HEK293 (cell line): ENCODE data around the gene SLC25A45.

ENCODE experiments used
- GLI4 ChIP-seq: fragments of 450-650 bp; formaldehyde crosslinking; IDR thresholded peaks from 2 replicates; pipeline ENCODE4 v1.5.1; 2016; ENCODE audit warnings: missing biosample characterization, missing genetic modification characterization
- GLIS2 ChIP-seq: fragments of 450-650 bp; formaldehyde crosslinking; IDR thresholded peaks from 2 replicates; pipeline ENCODE4 v1.5.1; 2016; ENCODE audit warnings: missing biosample characterization, missing genetic modification characterization
- HOXC10 ChIP-seq: sonication (generic); formaldehyde crosslinking; IDR thresholded peaks from 2 replicates; pipeline ENCODE4 v1.8.1; 2023; ENCODE audit warnings: mild to moderate bottlenecking, missing genetic modification reagents
- HOXD13 ChIP-seq: sonication (generic); formaldehyde crosslinking; IDR thresholded peaks from 2 replicates; pipeline ENCODE4 v1.8.0; 2022; ENCODE audit warnings: missing genetic modification reagents, borderline replicate concordance
- MEIS1 ChIP-seq: sonication (generic); formaldehyde crosslinking; IDR thresholded peaks from 2 replicates; pipeline ENCODE4 v1.8.1; 2022; ENCODE audit warnings: missing genetic modification reagents, mild to moderate bottlenecking, borderline replicate concordance
- REPIN1 ChIP-seq: fragments of 450-650 bp; formaldehyde crosslinking; IDR thresholded peaks from 2 replicates; pipeline ENCODE4 v1.5.1; 2017; ENCODE audit warnings: missing biosample characterization, missing genetic modification characterization, low read depth
- SETDB1 ChIP-seq: IDR thresholded peaks from one replicate; pipeline ENCODE4 v1.6.1; 2017; ENCODE audit warnings: mild to moderate bottlenecking, low read length, moderate library complexity, mixed read lengths; ENCODE audit not compliant: insufficient read length
- ZFP3 ChIP-seq: fragments of 450-650 bp; formaldehyde crosslinking; IDR thresholded peaks from 2 replicates; pipeline ENCODE4 v1.5.1; 2016; ENCODE audit warnings: low read depth, missing biosample characterization, missing genetic modification characterization
- ZNF10 ChIP-seq: fragments of 450-650 bp; formaldehyde crosslinking; IDR thresholded peaks from 2 replicates; pipeline ENCODE4 v1.5.1; 2017; ENCODE audit warnings: missing biosample characterization, missing genetic modification characterization
- ZNF114 ChIP-seq: fragments of 450-650 bp; formaldehyde crosslinking; IDR thresholded peaks from 2 replicates; pipeline ENCODE4 v1.5.0; 2017; ENCODE audit warnings: missing biosample characterization, missing genetic modification characterization
- ZNF133 ChIP-seq: fragments of 450-650 bp; formaldehyde crosslinking; IDR thresholded peaks from 2 replicates; pipeline ENCODE4 v1.5.1; 2016; ENCODE audit warnings: missing biosample characterization, missing genetic modification characterization
- ZNF138 ChIP-seq: fragments of 450-650 bp; formaldehyde crosslinking; IDR thresholded peaks from 2 replicates; pipeline ENCODE4 v1.5.1; 2016; ENCODE audit warnings: missing biosample characterization, missing genetic modification characterization, borderline replicate concordance
- ZNF311 ChIP-seq: fragments of 450-650 bp; formaldehyde crosslinking; IDR thresholded peaks from 2 replicates; pipeline ENCODE4 v1.5.1; 2017; ENCODE audit warnings: missing biosample characterization, missing genetic modification characterization, borderline replicate concordance
- ZNF324 ChIP-seq: fragments of 450-650 bp; formaldehyde crosslinking; IDR thresholded peaks from 2 replicates; pipeline ENCODE4 v1.5.1; 2016; ENCODE audit warnings: missing biosample characterization, missing genetic modification characterization
- ZNF341 ChIP-seq: fragments of 450-650 bp; formaldehyde crosslinking; IDR thresholded peaks from 2 replicates; pipeline ENCODE4; 2016; ENCODE audit warnings: low read depth, missing biosample characterization, missing genetic modification characterization
- ZNF366 ChIP-seq: fragments of 450-650 bp; formaldehyde crosslinking; conservative IDR thresholded peaks from 2 replicates; pipeline ENCODE4 v1.5.1; 2016; ENCODE audit warnings: missing biosample characterization, missing genetic modification characterization
- ZNF501 ChIP-seq: fragments of 450-650 bp; formaldehyde crosslinking; IDR thresholded peaks from 2 replicates; pipeline ENCODE4 v1.5.1; 2016; ENCODE audit warnings: missing biosample characterization, missing genetic modification characterization
- ZNF530 ChIP-seq: fragments of 450-650 bp; formaldehyde crosslinking; IDR thresholded peaks from 2 replicates; pipeline ENCODE4 v1.5.1; 2016; ENCODE audit warnings: low read depth, missing biosample characterization, missing genetic modification characterization
- ZNF610 ChIP-seq: fragments of 450-650 bp; formaldehyde crosslinking; IDR thresholded peaks from 2 replicates; pipeline ENCODE4 v1.5.1; 2016; ENCODE audit warnings: missing biosample characterization, missing genetic modification characterization, borderline replicate concordance
- ZSCAN23 ChIP-seq: fragments of 450-650 bp; formaldehyde crosslinking; IDR thresholded peaks from 2 replicates; pipeline ENCODE4 v1.5.1; 2016; ENCODE audit warnings: missing biosample characterization, missing genetic modification characterization
- TF ChIP-seq, protein P1 (sequence below): fragments of 450-650 bp; formaldehyde crosslinking; optimal IDR thresholded peaks from 2 replicates; pipeline ENCODE3; 2016; ENCODE audit warnings: missing biosample characterization, mild to moderate bottlenecking, missing genetic modification characterization
- TF ChIP-seq, protein P2 (sequence below): fragments of 450-650 bp; formaldehyde crosslinking; IDR thresholded peaks from 2 replicates; pipeline ENCODE4 v1.5.1; 2016; ENCODE audit warnings: missing biosample characterization, missing genetic modification characterization
- TF ChIP-seq, protein P3 (sequence below): fragments of 450-650 bp; formaldehyde crosslinking; IDR thresholded peaks from 2 replicates; pipeline ENCODE4 v1.5.1; 2016; ENCODE audit warnings: missing biosample characterization, missing genetic modification characterization
- TF ChIP-seq, protein P4 (sequence below): fragments of 450-650 bp; formaldehyde crosslinking; IDR thresholded peaks from 2 replicates; pipeline ENCODE4 v1.5.1; 2017; ENCODE audit warnings: missing biosample characterization, missing genetic modification characterization
- TF ChIP-seq, protein P5 (sequence below): fragments of 450-650 bp; formaldehyde crosslinking; IDR thresholded peaks from 2 replicates; pipeline ENCODE4 v1.5.1; 2016; ENCODE audit warnings: missing biosample characterization, missing genetic modification characterization
- TF ChIP-seq, protein P6 (sequence below): fragments of 450-650 bp; formaldehyde crosslinking; IDR thresholded peaks from 2 replicates; pipeline ENCODE4 v1.5.0; 2017; ENCODE audit warnings: missing biosample characterization, missing genetic modification characterization, borderline replicate concordance
- TF ChIP-seq, protein P7 (sequence below): fragments of 450-650 bp; formaldehyde crosslinking; IDR thresholded peaks from 2 replicates; pipeline ENCODE4 v1.5.1; 2016; ENCODE audit warnings: missing biosample characterization, missing genetic modification characterization

Gene SLC25A45

DNA sequence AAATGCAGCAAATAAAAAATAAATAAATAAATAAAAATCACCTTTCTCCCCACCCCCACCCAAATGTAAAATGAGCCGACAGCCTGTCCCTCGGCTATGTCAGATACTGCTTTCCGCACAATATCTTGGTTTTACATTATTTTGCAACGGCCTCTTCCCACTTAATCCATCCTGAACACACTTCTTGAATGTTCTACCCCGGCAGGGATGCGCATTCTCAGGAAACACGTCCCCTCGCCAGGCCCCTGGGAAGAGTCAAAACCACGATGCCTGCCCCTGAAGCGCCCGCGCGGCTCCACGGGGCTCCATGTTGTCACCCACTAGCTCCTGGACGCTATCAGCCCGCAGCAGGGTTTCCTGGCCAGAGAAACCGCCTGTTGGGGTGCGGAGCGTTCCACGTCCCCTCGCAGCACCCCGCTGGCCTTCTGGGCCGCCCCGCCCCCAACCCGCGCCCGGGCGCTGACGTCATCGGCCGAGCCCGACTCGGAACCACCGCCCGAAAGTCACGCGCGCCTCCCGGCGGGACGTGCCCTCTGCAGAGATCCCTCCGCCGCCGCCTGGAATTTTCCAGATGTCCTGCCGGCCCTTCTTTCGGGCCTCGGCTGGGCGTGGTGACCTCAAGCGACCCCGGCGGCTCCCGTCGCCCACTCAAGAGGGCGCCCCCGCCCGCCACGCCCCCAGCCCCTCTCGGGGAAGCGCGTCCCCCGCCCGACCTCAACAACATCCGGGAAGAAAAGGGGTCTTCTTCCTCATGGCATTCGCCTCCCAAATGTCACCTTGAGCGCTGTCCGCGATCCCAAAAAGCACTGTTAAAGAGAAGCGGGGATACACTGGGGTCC lies 39.6 kb upstream of the SLC25A45 start (continued):
- TF ChIP-seq, protein P1, sequence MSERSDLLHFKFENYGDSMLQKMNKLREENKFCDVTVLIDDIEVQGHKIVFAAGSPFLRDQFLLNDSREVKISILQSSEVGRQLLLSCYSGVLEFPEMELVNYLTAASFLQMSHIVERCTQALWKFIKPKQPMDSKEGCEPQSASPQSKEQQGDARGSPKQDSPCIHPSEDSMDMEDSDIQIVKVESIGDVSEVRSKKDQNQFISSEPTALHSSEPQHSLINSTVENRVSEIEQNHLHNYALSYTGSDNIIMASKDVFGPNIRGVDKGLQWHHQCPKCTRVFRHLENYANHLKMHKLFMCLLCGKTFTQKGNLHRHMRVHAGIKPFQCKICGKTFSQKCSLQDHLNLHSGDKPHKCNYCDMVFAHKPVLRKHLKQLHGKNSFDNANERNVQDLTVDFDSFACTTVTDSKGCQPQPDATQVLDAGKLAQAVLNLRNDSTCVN: peak; percentile 93
- no peak for TF ChIP-seq ZSCAN23 (tag by site-specific recombination)
- no peak for TF ChIP-seq GLIS2 (tag by site-specific recombination)
- TF ChIP-seq ZNF138 (tag by site-specific recombination): no peak
- no peak for TF ChIP-seq ZNF311 (tag by site-specific recombination)
- TF ChIP-seq ZFP3 (tag by site-specific recombination): no peak
- TF ChIP-seq, protein P2, sequence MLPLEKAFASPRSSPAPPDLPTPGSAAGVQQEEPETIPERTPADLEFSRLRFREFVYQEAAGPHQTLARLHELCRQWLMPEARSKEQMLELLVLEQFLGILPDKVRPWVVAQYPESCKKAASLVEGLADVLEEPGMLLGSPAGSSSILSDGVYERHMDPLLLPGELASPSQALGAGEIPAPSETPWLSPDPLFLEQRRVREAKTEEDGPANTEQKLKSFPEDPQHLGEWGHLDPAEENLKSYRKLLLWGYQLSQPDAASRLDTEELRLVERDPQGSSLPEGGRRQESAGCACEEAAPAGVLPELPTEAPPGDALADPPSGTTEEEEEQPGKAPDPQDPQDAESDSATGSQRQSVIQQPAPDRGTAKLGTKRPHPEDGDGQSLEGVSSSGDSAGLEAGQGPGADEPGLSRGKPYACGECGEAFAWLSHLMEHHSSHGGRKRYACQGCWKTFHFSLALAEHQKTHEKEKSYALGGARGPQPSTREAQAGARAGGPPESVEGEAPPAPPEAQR: no peak
- no peak for TF ChIP-seq REPIN1
- no peak for TF ChIP-seq ZNF501 (tag by site-specific recombination)
- no peak for TF ChIP-seq GLI4 (tag by site-specific recombination)
- no peak for TF ChIP-seq ZNF366 (tag by site-specific recombination)
- no peak for TF ChIP-seq MEIS1
- TF ChIP-seq, protein P3, sequence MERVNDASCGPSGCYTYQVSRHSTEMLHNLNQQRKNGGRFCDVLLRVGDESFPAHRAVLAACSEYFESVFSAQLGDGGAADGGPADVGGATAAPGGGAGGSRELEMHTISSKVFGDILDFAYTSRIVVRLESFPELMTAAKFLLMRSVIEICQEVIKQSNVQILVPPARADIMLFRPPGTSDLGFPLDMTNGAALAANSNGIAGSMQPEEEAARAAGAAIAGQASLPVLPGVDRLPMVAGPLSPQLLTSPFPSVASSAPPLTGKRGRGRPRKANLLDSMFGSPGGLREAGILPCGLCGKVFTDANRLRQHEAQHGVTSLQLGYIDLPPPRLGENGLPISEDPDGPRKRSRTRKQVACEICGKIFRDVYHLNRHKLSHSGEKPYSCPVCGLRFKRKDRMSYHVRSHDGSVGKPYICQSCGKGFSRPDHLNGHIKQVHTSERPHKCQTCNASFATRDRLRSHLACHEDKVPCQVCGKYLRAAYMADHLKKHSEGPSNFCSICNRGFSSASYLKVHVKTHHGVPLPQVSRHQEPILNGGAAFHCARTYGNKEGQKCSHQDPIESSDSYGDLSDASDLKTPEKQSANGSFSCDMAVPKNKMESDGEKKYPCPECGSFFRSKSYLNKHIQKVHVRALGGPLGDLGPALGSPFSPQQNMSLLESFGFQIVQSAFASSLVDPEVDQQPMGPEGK (tag by site-specific recombination): peak; percentile 90
- TF ChIP-seq ZNF133 (tag by site-specific recombination): no peak
- no peak for TF ChIP-seq HOXC10
- TF ChIP-seq, protein P4, sequence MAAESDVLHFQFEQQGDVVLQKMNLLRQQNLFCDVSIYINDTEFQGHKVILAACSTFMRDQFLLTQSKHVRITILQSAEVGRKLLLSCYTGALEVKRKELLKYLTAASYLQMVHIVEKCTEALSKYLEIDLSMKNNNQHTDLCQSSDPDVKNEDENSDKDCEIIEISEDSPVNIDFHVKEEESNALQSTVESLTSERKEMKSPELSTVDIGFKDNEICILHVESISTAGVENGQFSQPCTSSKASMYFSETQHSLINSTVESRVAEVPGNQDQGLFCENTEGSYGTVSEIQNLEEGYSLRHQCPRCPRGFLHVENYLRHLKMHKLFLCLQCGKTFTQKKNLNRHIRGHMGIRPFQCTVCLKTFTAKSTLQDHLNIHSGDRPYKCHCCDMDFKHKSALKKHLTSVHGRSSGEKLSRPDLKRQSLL (tag by site-specific recombination): peak; percentile 74
- TF ChIP-seq HOXD13 (CRISPR knock-in tag): no peak
- TF ChIP-seq, protein P5, sequence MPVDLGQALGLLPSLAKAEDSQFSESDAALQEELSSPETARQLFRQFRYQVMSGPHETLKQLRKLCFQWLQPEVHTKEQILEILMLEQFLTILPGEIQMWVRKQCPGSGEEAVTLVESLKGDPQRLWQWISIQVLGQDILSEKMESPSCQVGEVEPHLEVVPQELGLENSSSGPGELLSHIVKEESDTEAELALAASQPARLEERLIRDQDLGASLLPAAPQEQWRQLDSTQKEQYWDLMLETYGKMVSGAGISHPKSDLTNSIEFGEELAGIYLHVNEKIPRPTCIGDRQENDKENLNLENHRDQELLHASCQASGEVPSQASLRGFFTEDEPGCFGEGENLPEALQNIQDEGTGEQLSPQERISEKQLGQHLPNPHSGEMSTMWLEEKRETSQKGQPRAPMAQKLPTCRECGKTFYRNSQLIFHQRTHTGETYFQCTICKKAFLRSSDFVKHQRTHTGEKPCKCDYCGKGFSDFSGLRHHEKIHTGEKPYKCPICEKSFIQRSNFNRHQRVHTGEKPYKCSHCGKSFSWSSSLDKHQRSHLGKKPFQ (tag by site-specific recombination): no peak
- TF ChIP-seq ZNF341 (tag by site-specific recombination): peak; percentile 81
- no peak for TF ChIP-seq ZNF10 (tag by site-specific recombination)
- peak; percentile 25; the same call in 1 of the 2 replicates for TF ChIP-seq ZNF610 (tag by site-specific recombination)
- TF ChIP-seq, protein P6, sequence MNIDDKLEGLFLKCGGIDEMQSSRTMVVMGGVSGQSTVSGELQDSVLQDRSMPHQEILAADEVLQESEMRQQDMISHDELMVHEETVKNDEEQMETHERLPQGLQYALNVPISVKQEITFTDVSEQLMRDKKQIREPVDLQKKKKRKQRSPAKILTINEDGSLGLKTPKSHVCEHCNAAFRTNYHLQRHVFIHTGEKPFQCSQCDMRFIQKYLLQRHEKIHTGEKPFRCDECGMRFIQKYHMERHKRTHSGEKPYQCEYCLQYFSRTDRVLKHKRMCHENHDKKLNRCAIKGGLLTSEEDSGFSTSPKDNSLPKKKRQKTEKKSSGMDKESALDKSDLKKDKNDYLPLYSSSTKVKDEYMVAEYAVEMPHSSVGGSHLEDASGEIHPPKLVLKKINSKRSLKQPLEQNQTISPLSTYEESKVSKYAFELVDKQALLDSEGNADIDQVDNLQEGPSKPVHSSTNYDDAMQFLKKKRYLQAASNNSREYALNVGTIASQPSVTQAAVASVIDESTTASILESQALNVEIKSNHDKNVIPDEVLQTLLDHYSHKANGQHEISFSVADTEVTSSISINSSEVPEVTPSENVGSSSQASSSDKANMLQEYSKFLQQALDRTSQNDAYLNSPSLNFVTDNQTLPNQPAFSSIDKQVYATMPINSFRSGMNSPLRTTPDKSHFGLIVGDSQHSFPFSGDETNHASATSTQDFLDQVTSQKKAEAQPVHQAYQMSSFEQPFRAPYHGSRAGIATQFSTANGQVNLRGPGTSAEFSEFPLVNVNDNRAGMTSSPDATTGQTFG (tag by site-specific recombination): 0 out of 2 replicates have a peak, but pooled peaks have one; percentile 24
- no peak for TF ChIP-seq ZNF114 (tag by site-specific recombination)
- TF ChIP-seq SETDB1: no peak
- TF ChIP-seq ZNF530 (tag by site-specific recombination): no peak
- peak; percentile 69; the same call in 1 of the 2 replicates for TF ChIP-seq ZNF324 (tag by site-specific recombination)
- TF ChIP-seq, protein P7, sequence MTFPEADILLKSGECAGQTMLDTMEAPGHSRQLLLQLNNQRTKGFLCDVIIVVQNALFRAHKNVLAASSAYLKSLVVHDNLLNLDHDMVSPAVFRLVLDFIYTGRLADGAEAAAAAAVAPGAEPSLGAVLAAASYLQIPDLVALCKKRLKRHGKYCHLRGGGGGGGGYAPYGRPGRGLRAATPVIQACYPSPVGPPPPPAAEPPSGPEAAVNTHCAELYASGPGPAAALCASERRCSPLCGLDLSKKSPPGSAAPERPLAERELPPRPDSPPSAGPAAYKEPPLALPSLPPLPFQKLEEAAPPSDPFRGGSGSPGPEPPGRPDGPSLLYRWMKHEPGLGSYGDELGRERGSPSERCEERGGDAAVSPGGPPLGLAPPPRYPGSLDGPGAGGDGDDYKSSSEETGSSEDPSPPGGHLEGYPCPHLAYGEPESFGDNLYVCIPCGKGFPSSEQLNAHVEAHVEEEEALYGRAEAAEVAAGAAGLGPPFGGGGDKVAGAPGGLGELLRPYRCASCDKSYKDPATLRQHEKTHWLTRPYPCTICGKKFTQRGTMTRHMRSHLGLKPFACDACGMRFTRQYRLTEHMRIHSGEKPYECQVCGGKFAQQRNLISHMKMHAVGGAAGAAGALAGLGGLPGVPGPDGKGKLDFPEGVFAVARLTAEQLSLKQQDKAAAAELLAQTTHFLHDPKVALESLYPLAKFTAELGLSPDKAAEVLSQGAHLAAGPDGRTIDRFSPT: peak; percentile 97
